BJ (cell line): ENCODE measurements around the gene AEBP1. TPM values are rescaled to one million over a fixed set of nuclear protein-coding genes. Genes with fewer than 3 reads are reported as not detected.

ENCODE experiments used
- CTCF ChIA-PET: fragments of 350-600 bp; formaldehyde crosslinking; extraction: SDS; loops from one replicate; lab custom pipeline; 2021; ENCODE audit warnings: antibody characterized with exemption, inconsistent platforms; lab: Yijun Ruan, JAX
- POLR2A ChIA-PET: fragments of 300-600 bp; sonication (Branson Sonifier 250); formaldehyde crosslinking; extraction: SDS; loops from one replicate; lab custom pipeline; 2021; ENCODE audit warnings: antibody characterized with exemption; lab: Charles Lee
- DNase-seq: peaks from one replicate; pipeline ENCODE4 v3.0.0-alpha.2; 2011; ENCODE audit warnings: low read depth
- H3K27me3 ChIP-seq: 2 replicates; pipeline ENCODE4 v1.6.0; 2011; ENCODE audit warnings: low read length; ENCODE audit not compliant: control insufficient read depth, insufficient read depth
- H3K36me3 ChIP-seq: 2 replicates; pipeline ENCODE4 v1.5.1; 2011; ENCODE audit warnings: low read length; ENCODE audit not compliant: control insufficient read depth, insufficient read depth
- H3K4me3 ChIP-seq: 2 replicates; pipeline ENCODE4 v1.5.1; 2011; ENCODE audit warnings: low read depth, mild to moderate bottlenecking, control low read depth, low read length
- CTCF ChIP-seq: IDR thresholded peaks from 2 replicates; pipeline ENCODE4 v1.5.1; 2011; ENCODE audit warnings: low read depth, mild to moderate bottlenecking, control low read depth, inconsistent platforms, low read length, moderate library complexity; ENCODE audit not compliant: insufficient read depth
- polyA plus RNA-seq: library from polyadenylated mRNA; depleted of rRNA; stranded (reverse); fragments of >200 nt; gene quantifications from 2 replicates; pipeline ENCODE4 v1.2.3, GENCODE V29; 2011

Gene AEBP1
- polyA plus RNA-seq, 1 experiment, result 117 TPM

- H3K36me3 ChIP-seq, result peaks cover 51% of the 10 kb centered on the region
- DNase-seq, result no peak
- CTCF ChIA-PET, result no interaction called here
- H3K27me3 ChIP-seq, result no peaks in the 10 kb centered on the region
- H3K4me3 ChIP-seq, result no peak overlapping the region
- POLR2A ChIA-PET, result no interaction called here
- TF ChIP-seq CTCF, result no peak
These were observed 45.4 kb upstream of the AEBP1 start for GRCh38 chr7:44058759-44059218.

- no peak overlapping the region for H3K4me3 ChIP-seq
- peaks cover 50% of the 10 kb centered on the region for H3K36me3 ChIP-seq
- ChIA-PET CTCF (interaction anchor here (0.9 kb wide), 1 partner anchor 12 kb away, joined by 3 read pairs; no protein-coding TSS in a partner anchor), POLR2A (no interaction called here)
- TF ChIP-seq CTCF, result no peak
- H3K27me3 ChIP-seq, result no peaks in the 10 kb centered on the region
- DNase-seq, result no peak
These were observed 44.7 kb upstream of the AEBP1 start for GRCh38 chr7:44059219-44060090.

GRCh38 chr7:44060091-44060947 is 43.8 kb upstream of the AEBP1 start:
- CTCF ChIA-PET, result interaction anchor here (0.9 to 2.0 kb wide), 2 partner anchors 11 to 12 kb away, joined by 3 to 5 read pairs; no protein-coding TSS in a partner anchor
- POLR2A ChIA-PET, result no interaction called here
- peaks cover 48% of the 10 kb centered on the region for H3K36me3 ChIP-seq
- no peaks in the 10 kb centered on the region for H3K27me3 ChIP-seq
- no peak for TF ChIP-seq CTCF
- no peak overlapping the region for H3K4me3 ChIP-seq
- no peak for DNase-seq

- peaks cover 48% of the 10 kb centered on the region for H3K36me3 ChIP-seq
- CTCF ChIA-PET, result interaction anchor here (2.0 kb wide), 1 partner anchor 11 kb away, joined by 5 read pairs; no protein-coding TSS in a partner anchor
- no peak for TF ChIP-seq CTCF
These were observed 43.0 kb upstream of the AEBP1 start for GRCh38 chr7:44060948-44061644.

More at GRCh38 chr7:44060948-44061644, 43.0 kb upstream of the AEBP1 start:
- H3K27me3 ChIP-seq, result no peaks in the 10 kb centered on the region
- POLR2A ChIA-PET, result no interaction called here
- DNase-seq, result no peak
- no peak overlapping the region for H3K4me3 ChIP-seq
